Progenitor cell of endocrine pancreas (in vitro differentiated cells): Measurements from ENCODE around the gene TCAF1. TPM values are rescaled to one million over a fixed set of nuclear protein-coding genes. Genes with fewer than 3 reads are reported as not detected.

Source experiments
- DNase-seq: peaks from one replicate; pipeline ENCODE4 v3.0.0; 2021; ENCODE audit warnings: low spot score; ENCODE audit not compliant: unreplicated experiment
- H3K27ac Mint-ChIP-seq: 2 replicates; pipeline ENCODE4 v1.8.0; 2021; ENCODE audit warnings: mild to moderate bottlenecking, moderate library complexity, mixed read lengths
- H3K27me3 Mint-ChIP-seq: 2 replicates; pipeline ENCODE4 v1.8.0; 2021; ENCODE audit warnings: mixed read lengths
- H3K36me3 Mint-ChIP-seq: 2 replicates; pipeline ENCODE4 v1.8.0; 2022; ENCODE audit warnings: mixed read lengths; ENCODE audit not compliant: insufficient read depth
- H3K4me1 Mint-ChIP-seq: 2 replicates; pipeline ENCODE4 v1.8.0; 2021; ENCODE audit warnings: low read depth, mixed read lengths
- H3K4me3 Mint-ChIP-seq: 2 replicates; pipeline ENCODE4 v1.8.0; 2021; ENCODE audit warnings: low read depth, mild to moderate bottlenecking, moderate library complexity, mixed read lengths
- H3K9me3 Mint-ChIP-seq: 2 replicates; pipeline ENCODE4 v1.8.0; 2021; ENCODE audit warnings: low read depth, mixed read lengths
- CTCF ChIP-seq: fragments of 200-600 bp; sonication (generic); IDR thresholded peaks from one replicate; pipeline ENCODE4 v1.5.0; 2021; ENCODE audit warnings: antibody characterized with exemption, mild to moderate bottlenecking; ENCODE audit not compliant: unreplicated experiment
- total RNA-seq: library from RNA; stranded (reverse); gene quantifications from 2 replicates; pipeline ENCODE4 v1.2.1, GENCODE V29; 2021

The TCAF1 gene
- total RNA-seq, 1 donor from 2014 or later, result 112 TPM

- Mint-ChIP-seq H3K4me1 (no peaks in the 10 kb centered on the region), H3K4me3 (no peak overlapping the region), H3K9me3 (no peaks in the 10 kb centered on the region), H3K27ac (no peak overlapping the region), H3K27me3 (no peaks in the 10 kb centered on the region), H3K36me3 (no peaks in the 10 kb centered on the region)
- no peak for TF ChIP-seq CTCF
- DNase-seq, result no peak
Measured at GRCh38 chr7:143936087-143937009, 34.4 kb upstream of the TCAF1 start.

- DNase-seq, result no peak
- Mint-ChIP-seq H3K4me1 (no peaks in the 10 kb centered on the region), H3K9me3 (no peaks in the 10 kb centered on the region), H3K4me3 (no peak within 1 kb of the TSS), H3K27me3 (no peaks in the 10 kb centered on the region), H3K27ac (no peak within 1 kb of the TSS), H3K36me3 (no peaks in the 10 kb centered on the region)
- TF ChIP-seq CTCF, result no peak
Measured at GRCh38 chr7:143934526-143935325, 32.8 kb upstream of the TCAF1 start, which contains the start of gene OR2F2. TSS of gene OR2F2 (plus strand) at chr7:143935233. CDS start at chr7:143935233, 0 bp downstream.

GRCh38 chr7:143931739-143932138, 29.8 kb upstream of the TCAF1 start:
- H3K4me3 Mint-ChIP-seq, result no peak overlapping the region
- H3K36me3 Mint-ChIP-seq, result no peaks in the 10 kb centered on the region
- H3K9me3 Mint-ChIP-seq, result no peaks in the 10 kb centered on the region
- no peak overlapping the region for H3K27ac Mint-ChIP-seq
- H3K27me3 Mint-ChIP-seq, result no peaks in the 10 kb centered on the region
- no peak for TF ChIP-seq CTCF
- DNase-seq, result no peak
- no peaks in the 10 kb centered on the region for H3K4me1 Mint-ChIP-seq

- H3K27me3 Mint-ChIP-seq, result no peaks in the 10 kb centered on the region
- no peak for DNase-seq
- TF ChIP-seq CTCF, result no peak
Measured at GRCh38 chr7:143929224-143929920, 27.4 kb upstream of the TCAF1 start.

GRCh38 chr7:143924851-143925250, 22.9 kb upstream of the TCAF1 start:
- no peak for DNase-seq
- Mint-ChIP-seq H3K27ac (no peak overlapping the region), H3K4me1 (no peaks in the 10 kb centered on the region), H3K27me3 (no peaks in the 10 kb centered on the region), H3K4me3 (no peak overlapping the region), H3K9me3 (no peaks in the 10 kb centered on the region), H3K36me3 (no peaks in the 10 kb centered on the region)
- TF ChIP-seq CTCF, result no peak

More at GRCh38 chr7:143929224-143929920, 27.4 kb upstream of the TCAF1 start:
- Mint-ChIP-seq H3K4me1 (no peaks in the 10 kb centered on the region), H3K36me3 (no peaks in the 10 kb centered on the region), H3K4me3 (no peak overlapping the region), H3K27ac (no peak overlapping the region), H3K9me3 (no peaks in the 10 kb centered on the region)
